GM12873 (cell line): ENCODE data around the gene ZC3H12D.

Experiments used
- CTCF ChIP-seq: IDR thresholded peaks from 2 replicates; pipeline ENCODE4 v1.5.1; 2012; ENCODE audit warnings: low read depth, mild to moderate bottlenecking, moderate library complexity, low read length, control low read depth; ENCODE audit not compliant: insufficient read depth; ENCODE audit errors: missing control alignments

ZC3H12D gene

DNA sequence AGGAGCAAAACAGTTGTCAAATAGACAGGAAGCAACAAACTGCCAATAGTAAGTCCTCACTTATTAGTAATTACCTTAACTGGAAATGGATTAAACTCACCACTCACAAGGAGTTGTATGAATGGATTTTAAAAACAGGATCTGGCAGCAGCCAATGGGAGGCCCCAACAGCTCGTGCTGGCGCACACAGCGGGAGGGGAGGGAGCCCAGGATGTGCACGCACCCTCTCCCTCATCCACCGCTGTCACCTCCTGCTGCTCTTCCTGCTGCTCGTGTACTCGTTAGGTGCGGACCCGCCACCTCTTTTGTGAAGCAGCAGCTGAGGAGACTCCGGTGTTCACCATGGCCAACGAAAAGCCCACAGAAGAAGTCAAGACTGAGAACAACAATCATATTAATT lies 84.8 kb downstream of the ZC3H12D start, which contains the start of gene SUMO4:
Gene SUMO4, plus strand, starts transcription at position 213 of the 400 bp plus-strand sequence. Its CDS starts 130 bp downstream, at position 343.
- no peak for TF ChIP-seq CTCF

DNA sequence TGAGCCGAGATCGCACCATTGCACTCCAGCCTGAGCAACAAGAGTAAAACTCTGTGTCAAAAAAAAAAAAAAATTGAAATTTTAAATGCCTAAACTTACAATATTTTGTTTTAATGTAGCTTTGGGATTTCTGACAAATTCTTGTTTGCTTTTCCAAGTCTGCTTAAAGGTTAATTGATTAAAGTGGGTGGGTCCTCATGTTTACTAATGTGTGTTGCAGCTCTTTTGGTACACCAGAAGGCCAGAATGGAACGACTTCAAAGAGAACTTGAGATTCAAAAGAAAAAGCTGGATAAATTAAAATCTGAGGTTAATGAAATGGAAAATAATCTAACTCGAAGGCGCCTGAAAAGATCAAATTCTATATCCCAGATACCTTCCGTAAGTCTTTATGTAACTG lies 87.4 kb downstream of the ZC3H12D start:
- TF ChIP-seq CTCF = no peak
